Measurements from ENCODE around the gene DFFB.

- no peak for TF ChIP-seq POLR2A (IDR thresholded peaks at IDR 0.05)
- TF ChIP-seq POLR2AphosphoS5 (IDR thresholded peaks at IDR 0.05), result no peak
- TF ChIP-seq CTCF (IDR thresholded peaks at IDR 0.05 in 8 of 11, conservative IDR thresholded peaks at IDR 0.05 in 3 of 11), result no peak
These were observed 65.6 kb downstream of the DFFB start for GRCh38 chr1:3922851-3923250.
